DND-41 (cell line): ENCODE measurements around the gene FUS.

Experiments
- ATAC-seq: fragments of 200-7000 bp; cut with Tn5 transposase; 3 replicates; pipeline ENCODE4 v1.9.1; 2021; ENCODE audit warnings: low read depth; ENCODE audit not compliant: insufficient read depth
- DNase-seq: peaks from one replicate; pipeline ENCODE4 v3.0.0-alpha.2; 2020
- H2AFZ ChIP-seq: 2 replicates; pipeline ENCODE4 v1.6.0; 2012; ENCODE audit warnings: low read depth, low read length
- H3K27ac ChIP-seq: 2 replicates; pipeline ENCODE4 v1.5.1; 2012; ENCODE audit warnings: low read length, inconsistent platforms
- H3K27me3 ChIP-seq: fragments of 200-600 bp; sonication (generic); 2 replicates; pipeline ENCODE4 v1.6.0; 2012; ENCODE audit warnings: low read length, mild to moderate bottlenecking, inconsistent platforms; ENCODE audit not compliant: insufficient read depth, poor library complexity
- H3K36me3 ChIP-seq: 2 replicates; pipeline ENCODE4 v1.5.1; 2012; ENCODE audit warnings: low read length, inconsistent platforms; ENCODE audit not compliant: insufficient read depth
- H3K4me1 ChIP-seq: 2 replicates; pipeline ENCODE4 v1.5.1; 2012; ENCODE audit warnings: mild to moderate bottlenecking, low read length; ENCODE audit not compliant: insufficient read depth
- H3K4me2 ChIP-seq: 2 replicates; pipeline ENCODE4 v1.6.0; 2012; ENCODE audit warnings: mild to moderate bottlenecking, moderate library complexity, low read length, inconsistent platforms; ENCODE audit not compliant: insufficient read depth
- H3K4me3 ChIP-seq, 2 experiments: fragments of 200-600 bp in 1 of 2; shearing (Covaris generic) in 1 of 2; 2 replicates each; pipeline ENCODE4 v1.5.1; 2012 to 2016; ENCODE audit warnings: inconsistent platforms in 2 of 2, low read length in 2 of 2, mild to moderate bottlenecking in 2 of 2, low read depth in 1 of 2, moderate library complexity in 1 of 2
- H3K79me2 ChIP-seq: 2 replicates; pipeline ENCODE4 v1.6.0; 2012; ENCODE audit warnings: low read length, inconsistent platforms; ENCODE audit not compliant: insufficient read depth
- H3K9ac ChIP-seq: 2 replicates; pipeline ENCODE4 v1.6.0; 2012; ENCODE audit warnings: low read depth, mild to moderate bottlenecking, inconsistent platforms, low read length, moderate library complexity
- H3K9me3 ChIP-seq: 2 replicates; pipeline ENCODE4 v1.5.1; 2012; ENCODE audit warnings: low read length, moderate library complexity, mild to moderate bottlenecking, inconsistent platforms; ENCODE audit not compliant: insufficient read depth, severe bottlenecking
- H4K20me1 ChIP-seq: 2 replicates; pipeline ENCODE4 v1.6.0; 2012; ENCODE audit warnings: low read length; ENCODE audit not compliant: insufficient read depth
- EZH2 ChIP-seq: IDR thresholded peaks from 3 replicates; pipeline ENCODE4 v1.6.1; 2012; ENCODE audit warnings: borderline replicate concordance, low read depth, mild to moderate bottlenecking, moderate library complexity, low read length, inconsistent platforms; ENCODE audit not compliant: severe bottlenecking
- TF ChIP-seq, protein P1 (sequence below): IDR thresholded peaks from 2 replicates; pipeline ENCODE4 v1.5.1; 2012; ENCODE audit warnings: borderline replicate concordance, low read length, moderate library complexity, mild to moderate bottlenecking; ENCODE audit not compliant: poor library complexity, severe bottlenecking; ENCODE audit errors: extremely low read depth

FUS gene

DNA sequence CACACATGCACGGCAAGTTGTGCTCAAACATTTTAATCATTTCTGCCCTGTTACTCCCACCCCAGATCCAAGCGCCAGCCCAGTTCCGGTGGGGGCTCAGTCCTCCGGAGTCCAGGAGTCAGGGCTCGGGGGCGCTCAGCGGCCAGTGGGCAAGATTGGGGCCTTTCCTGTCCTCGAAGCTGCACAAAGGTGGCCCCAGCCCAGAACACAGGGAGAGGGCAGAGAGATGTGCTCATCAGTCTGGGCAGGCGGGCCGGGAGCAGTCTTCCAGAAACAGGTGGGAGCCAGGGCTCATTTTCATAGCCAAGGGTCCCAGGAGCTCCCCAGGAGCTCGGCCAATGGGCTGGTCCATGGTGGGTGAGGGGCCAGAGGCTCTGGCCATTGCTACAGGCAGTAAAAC, 48.5 kb upstream of the FUS start:
- Histone ChIP-seq H3K9me3 (no peaks in the 10 kb centered on the region), H3K4me1 (no peaks in the 10 kb centered on the region), H3K27ac (no peak overlapping the region), H3K4me3 (no peak overlapping the region), H3K79me2 (no peaks in the 10 kb centered on the region), H4K20me1 (no peaks in the 10 kb centered on the region), H3K36me3 (peaks cover 50% of the 10 kb centered on the region), H3K4me2 (no peak overlapping the region), H2AFZ (no peak overlapping the region), H3K27me3 (no peaks in the 10 kb centered on the region), H3K9ac (no peak overlapping the region)
- DNase-seq (no peak), ATAC-seq (no peak)
- TF ChIP-seq EZH2, result no peak
- TF ChIP-seq, protein P1, sequence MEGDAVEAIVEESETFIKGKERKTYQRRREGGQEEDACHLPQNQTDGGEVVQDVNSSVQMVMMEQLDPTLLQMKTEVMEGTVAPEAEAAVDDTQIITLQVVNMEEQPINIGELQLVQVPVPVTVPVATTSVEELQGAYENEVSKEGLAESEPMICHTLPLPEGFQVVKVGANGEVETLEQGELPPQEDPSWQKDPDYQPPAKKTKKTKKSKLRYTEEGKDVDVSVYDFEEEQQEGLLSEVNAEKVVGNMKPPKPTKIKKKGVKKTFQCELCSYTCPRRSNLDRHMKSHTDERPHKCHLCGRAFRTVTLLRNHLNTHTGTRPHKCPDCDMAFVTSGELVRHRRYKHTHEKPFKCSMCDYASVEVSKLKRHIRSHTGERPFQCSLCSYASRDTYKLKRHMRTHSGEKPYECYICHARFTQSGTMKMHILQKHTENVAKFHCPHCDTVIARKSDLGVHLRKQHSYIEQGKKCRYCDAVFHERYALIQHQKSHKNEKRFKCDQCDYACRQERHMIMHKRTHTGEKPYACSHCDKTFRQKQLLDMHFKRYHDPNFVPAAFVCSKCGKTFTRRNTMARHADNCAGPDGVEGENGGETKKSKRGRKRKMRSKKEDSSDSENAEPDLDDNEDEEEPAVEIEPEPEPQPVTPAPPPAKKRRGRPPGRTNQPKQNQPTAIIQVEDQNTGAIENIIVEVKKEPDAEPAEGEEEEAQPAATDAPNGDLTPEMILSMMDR, result no peak

GRCh38 chr16:31131841-31132271, 48.1 kb upstream of the FUS start:
- ATAC-seq (no peak), DNase-seq (no peak)
- H3K9me3 ChIP-seq, result no peaks in the 10 kb centered on the region
- H3K4me1 ChIP-seq, result no peaks in the 10 kb centered on the region
- no peak overlapping the region for H3K4me3 ChIP-seq
- no peaks in the 10 kb centered on the region for H4K20me1 ChIP-seq
- H3K27me3 ChIP-seq, result no peaks in the 10 kb centered on the region
- TF ChIP-seq, protein P1, result no peak
- TF ChIP-seq EZH2, result no peak
- no peak overlapping the region for H2AFZ ChIP-seq
- H3K4me2 ChIP-seq, result no peak overlapping the region
- H3K79me2 ChIP-seq, result no peaks in the 10 kb centered on the region
- no peak overlapping the region for H3K9ac ChIP-seq
- no peak overlapping the region for H3K27ac ChIP-seq
- H3K36me3 ChIP-seq, result peaks cover 48% of the 10 kb centered on the region

DNA sequence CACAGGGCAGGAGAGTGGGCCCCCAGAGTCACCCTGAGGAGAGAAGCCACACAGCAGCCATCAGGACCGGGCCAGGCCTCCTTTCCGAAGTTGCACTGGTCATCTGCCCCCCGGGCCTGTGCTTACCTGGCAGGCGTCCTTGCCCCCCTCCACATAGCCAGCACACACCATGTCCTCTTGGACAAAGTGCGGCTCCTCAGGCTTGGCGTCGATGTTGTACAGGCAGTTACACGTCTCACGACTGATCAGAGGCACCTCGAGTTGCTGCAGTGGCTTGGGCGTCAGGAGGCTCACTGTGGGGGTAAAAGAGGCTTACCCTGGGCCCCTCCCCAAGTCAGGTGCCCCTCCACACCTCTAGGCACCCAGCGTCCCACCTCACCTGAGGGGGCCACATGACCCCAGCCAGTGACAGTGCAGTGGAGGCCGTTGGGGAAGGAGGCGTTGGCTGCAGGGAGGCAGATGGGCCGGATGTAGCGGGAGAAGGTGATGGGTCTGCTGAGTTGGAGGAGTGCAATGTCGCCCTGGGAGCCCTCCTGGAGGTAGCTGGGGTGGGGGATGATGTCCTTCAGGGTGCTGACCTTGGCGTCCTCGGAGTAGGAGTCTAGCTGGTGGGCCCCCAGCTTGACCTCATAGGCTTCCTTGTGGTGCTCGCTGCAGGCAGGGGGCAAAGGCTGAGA, 47.5 kb upstream of the FUS start:
- Histone ChIP-seq H3K4me2 (no peak overlapping the region), H2AFZ (no peak overlapping the region), H3K4me1 (no peaks in the 10 kb centered on the region), H3K27ac (no peak overlapping the region), H3K4me3 (no peak overlapping the region), H3K27me3 (no peaks in the 10 kb centered on the region), H3K9me3 (no peaks in the 10 kb centered on the region), H3K9ac (no peak overlapping the region), H4K20me1 (no peaks in the 10 kb centered on the region), H3K36me3 (peaks cover 42% of the 10 kb centered on the region), H3K79me2 (no peaks in the 10 kb centered on the region)
- DNase-seq (no peak), ATAC-seq (0 out of 3 replicates have a peak, but pooled peaks have one; percentile 18)
- TF ChIP-seq EZH2, result no peak
- TF ChIP-seq, protein P1, result no peak
